WTC11 (cell line): ENCODE measurements around the gene FBXO28.

Source experiments
- FOXP4 ChIP-seq: sonication (generic); formaldehyde crosslinking; IDR thresholded peaks from 2 replicates; pipeline ENCODE4 v1.8.0; 2022; ENCODE audit warnings: mild to moderate bottlenecking, missing genetic modification reagents
- NR1H2 ChIP-seq: sonication (generic); formaldehyde crosslinking; IDR thresholded peaks from 2 replicates; pipeline ENCODE4 v1.9.0; 2021; ENCODE audit warnings: mild to moderate bottlenecking, moderate library complexity, missing genetic modification reagents
- RELA ChIP-seq: sonication (generic); formaldehyde crosslinking; IDR thresholded peaks from 2 replicates; pipeline ENCODE4 v1.8.1; 2022; ENCODE audit warnings: missing genetic modification reagents, mild to moderate bottlenecking, borderline replicate concordance

DNA sequence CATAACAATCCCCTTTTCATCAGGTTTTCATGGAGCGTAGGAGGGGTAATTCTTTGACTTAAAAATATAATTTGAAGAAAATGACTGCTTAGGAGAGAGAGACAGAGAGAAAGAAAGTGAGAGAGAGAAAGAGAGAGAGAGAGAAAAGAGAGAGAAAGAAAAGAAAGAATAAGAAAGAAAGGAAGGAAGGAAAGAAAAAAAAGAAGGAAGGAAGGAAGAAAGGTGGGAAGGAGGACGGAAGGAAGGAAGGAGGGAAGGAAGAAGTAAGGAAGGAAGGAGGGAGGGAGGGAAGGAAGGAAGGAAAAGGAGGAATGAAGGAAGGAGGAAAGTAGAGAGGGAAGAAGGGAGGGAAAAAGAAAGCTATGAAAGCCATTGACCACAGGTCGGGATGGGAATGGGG, 58.3 kb downstream of the FBXO28 start:
- TF ChIP-seq RELA: no peak
- no peak for TF ChIP-seq FOXP4 (CRISPR knock-in tag)
- TF ChIP-seq NR1H2: no peak
